Activated CD4-positive, alpha-beta T cell treated with anti-CD3 and anti-CD28 coated beads, Interleukin-2, amount 10 ng/mL, durations not matched to agents 7 days and 5 days (primary cell): Measurements from ENCODE around the gene SSBP3. TPM values are rescaled to one million over a fixed set of nuclear protein-coding genes. Genes with fewer than 3 reads are reported as not detected.

Source experiments
- CTCF ChIA-PET: fragments of 350-600 bp; sonication (Branson Sonifier 250); formaldehyde crosslinking; loops from one replicate; lab custom pipeline; 2021; ENCODE audit warnings: antibody characterized with exemption; lab: Charles Lee
- POLR2A ChIA-PET: fragments of 350-600 bp; sonication (Branson Sonifier 250); formaldehyde crosslinking; loops from one replicate; lab custom pipeline; 2021; ENCODE audit warnings: antibody characterized with exemption; lab: Charles Lee
- DNase-seq: peaks from one replicate; pipeline ENCODE4 v3.0.0-alpha.2; 2020
- H3K27ac Mint-ChIP-seq: one replicate; pipeline ENCODE4 v1.8.0; 2021; ENCODE audit warnings: mild to moderate bottlenecking, moderate library complexity, mixed read lengths
- H3K27me3 Mint-ChIP-seq: one replicate; pipeline ENCODE4 v1.8.0; 2021; ENCODE audit warnings: mixed read lengths
- H3K36me3 Mint-ChIP-seq: one replicate; pipeline ENCODE4 v1.8.0; 2021; ENCODE audit warnings: low read depth, mixed read lengths
- H3K4me1 Mint-ChIP-seq: one replicate; pipeline ENCODE4 v1.8.0; 2021; ENCODE audit warnings: mixed read lengths
- H3K4me3 Mint-ChIP-seq: one replicate; pipeline ENCODE4 v1.8.0; 2021; ENCODE audit warnings: mild to moderate bottlenecking, moderate library complexity, mixed read lengths
- H3K9me3 Mint-ChIP-seq: one replicate; pipeline ENCODE4 v1.8.0; 2021; ENCODE audit warnings: mixed read lengths
- total RNA-seq, 2 experiments: library from RNA; stranded (reverse); gene quantifications; one replicate each; pipeline ENCODE4 v1.2.3, GENCODE V29; 2021

The SSBP3 gene
- total RNA-seq, 2 experiments from 2014 or later: 93.4 to 127 TPM

- H3K27ac Mint-ChIP-seq: no peak overlapping the region
- H3K27me3 Mint-ChIP-seq: no peaks in the 10 kb centered on the region
- ChIA-PET CTCF (interaction anchor here (0.6 to 1.4 kb wide), 3 partner anchors 8 to 389 kb away, joined by 3 to 4 read pairs (median 4); no protein-coding TSS in a partner anchor), POLR2A (no interaction called here)
- H3K36me3 Mint-ChIP-seq: peaks cover 39% of the 10 kb centered on the region
- H3K4me1 Mint-ChIP-seq: peaks cover 26% of the 10 kb centered on the region
- H3K4me3 Mint-ChIP-seq: no peak overlapping the region
- DNase-seq: no peak
- H3K9me3 Mint-ChIP-seq: no peaks in the 10 kb centered on the region
These were observed 20.5 kb downstream of the SSBP3 start for GRCh38 chr1:54385727-54386022.

DNA sequence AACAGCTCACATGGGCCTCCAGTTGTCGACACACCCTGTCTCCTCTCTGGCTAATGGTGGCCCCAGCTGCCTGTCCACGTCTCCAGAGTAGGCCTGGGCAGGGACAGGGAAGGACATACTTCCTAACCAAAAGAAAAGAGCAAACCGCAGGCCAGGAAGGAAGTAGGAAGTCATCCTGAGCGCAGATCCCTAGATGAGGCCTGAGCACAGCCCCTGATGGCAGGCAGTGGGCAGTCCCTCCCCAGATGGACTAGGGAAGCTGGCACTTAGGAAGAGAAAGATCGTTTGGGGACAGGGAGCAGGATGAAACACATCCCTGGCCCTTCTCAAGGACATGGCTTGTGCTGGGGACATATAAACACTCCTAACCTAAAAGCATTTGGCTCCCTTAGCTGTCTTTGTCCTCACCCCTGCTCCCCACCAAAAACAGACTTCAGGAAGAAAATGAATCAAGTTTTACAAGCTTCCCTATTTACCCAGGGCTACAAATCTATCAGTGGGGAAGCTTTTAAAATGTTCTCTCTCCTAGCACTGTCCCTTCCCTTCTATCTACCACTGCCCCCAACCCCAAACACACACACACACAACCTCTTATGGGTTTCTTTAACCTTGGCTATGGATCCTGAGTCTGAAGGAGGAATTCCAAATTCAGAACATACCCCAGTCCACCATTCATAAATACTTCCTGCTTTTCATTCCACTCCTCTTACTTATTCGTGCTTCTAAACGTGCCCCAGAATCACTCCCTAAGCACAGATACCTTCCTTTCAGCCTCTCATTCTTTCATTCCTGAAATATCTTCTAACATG is 21.1 kb downstream of the SSBP3 start:
- Mint-ChIP-seq H3K27me3 (no peaks in the 10 kb centered on the region), H3K4me3 (no peak overlapping the region), H3K27ac (peak overlapping the region; percentile 15), H3K9me3 (no peaks in the 10 kb centered on the region), H3K4me1 (peaks cover 27% of the 10 kb centered on the region), H3K36me3 (peaks cover 35% of the 10 kb centered on the region)
- CTCF ChIA-PET: interaction anchor here (1.3 to 1.4 kb wide), 2 partner anchors 9 to 104 kb away, joined by 4 read pairs; no protein-coding TSS in a partner anchor
- no peak for DNase-seq
- POLR2A ChIA-PET: no interaction called here

DNA sequence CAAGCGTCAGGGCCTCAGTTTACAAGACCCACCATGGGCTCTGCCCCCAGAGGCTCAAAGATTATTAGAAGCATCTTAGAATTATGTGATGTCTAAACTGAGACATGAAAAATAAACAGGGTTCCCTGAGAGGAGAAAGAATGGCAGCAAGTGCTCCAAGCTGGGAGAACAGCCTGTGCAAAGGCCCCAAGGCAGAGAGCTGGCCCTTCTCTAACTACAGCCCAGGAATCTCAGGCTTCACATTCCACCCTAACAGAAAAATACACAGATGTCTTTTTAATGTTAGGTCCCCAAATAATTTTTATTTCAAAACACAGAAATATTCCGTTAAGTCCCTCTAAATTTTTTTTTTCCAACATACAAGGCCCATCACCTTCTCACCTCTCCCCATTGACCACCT is 21.7 kb downstream of the SSBP3 start:
- Mint-ChIP-seq H3K27me3 (no peaks in the 10 kb centered on the region), H3K9me3 (no peaks in the 10 kb centered on the region), H3K36me3 (peaks cover 34% of the 10 kb centered on the region), H3K4me3 (no peak overlapping the region), H3K27ac (no peak overlapping the region), H3K4me1 (peaks cover 28% of the 10 kb centered on the region)
- POLR2A ChIA-PET: no interaction called here
- CTCF ChIA-PET: interaction anchor here (1.3 to 1.4 kb wide), 2 partner anchors 10 to 105 kb away, joined by 4 read pairs; no protein-coding TSS in a partner anchor
- DNase-seq: no peak

- ChIA-PET CTCF (interaction anchor here (1.2 to 1.5 kb wide), 2 partner anchors 11 to 86 kb away, joined by 3 read pairs; no protein-coding TSS in a partner anchor), POLR2A (no interaction called here)
- Mint-ChIP-seq H3K27ac (peak overlapping the region; percentile 62), H3K4me1 (peaks cover 57% of the 10 kb centered on the region), H3K36me3 (peaks cover 44% of the 10 kb centered on the region), H3K27me3 (no peaks in the 10 kb centered on the region), H3K9me3 (no peaks in the 10 kb centered on the region), H3K4me3 (no peak overlapping the region)
- DNase-seq: no peak
These were observed 24.7 kb downstream of the SSBP3 start for GRCh38 chr1:54381524-54381923.

- H3K27me3 Mint-ChIP-seq: no peaks in the 10 kb centered on the region
- no peak overlapping the region for H3K4me3 Mint-ChIP-seq
- H3K4me1 Mint-ChIP-seq: peaks cover 61% of the 10 kb centered on the region
- DNase-seq: no peak
- POLR2A ChIA-PET: no interaction called here
- CTCF ChIA-PET: interaction anchor here (0.6 to 0.7 kb wide), 2 partner anchors 26 to 570 kb away, joined by 3 to 4 read pairs; partner anchors contain the start of gene SSBP3
- H3K36me3 Mint-ChIP-seq: peaks cover 39% of the 10 kb centered on the region
- H3K27ac Mint-ChIP-seq: no peak overlapping the region
- H3K9me3 Mint-ChIP-seq: no peaks in the 10 kb centered on the region
These were observed 25.8 kb downstream of the SSBP3 start for GRCh38 chr1:54380290-54380882.

DNA sequence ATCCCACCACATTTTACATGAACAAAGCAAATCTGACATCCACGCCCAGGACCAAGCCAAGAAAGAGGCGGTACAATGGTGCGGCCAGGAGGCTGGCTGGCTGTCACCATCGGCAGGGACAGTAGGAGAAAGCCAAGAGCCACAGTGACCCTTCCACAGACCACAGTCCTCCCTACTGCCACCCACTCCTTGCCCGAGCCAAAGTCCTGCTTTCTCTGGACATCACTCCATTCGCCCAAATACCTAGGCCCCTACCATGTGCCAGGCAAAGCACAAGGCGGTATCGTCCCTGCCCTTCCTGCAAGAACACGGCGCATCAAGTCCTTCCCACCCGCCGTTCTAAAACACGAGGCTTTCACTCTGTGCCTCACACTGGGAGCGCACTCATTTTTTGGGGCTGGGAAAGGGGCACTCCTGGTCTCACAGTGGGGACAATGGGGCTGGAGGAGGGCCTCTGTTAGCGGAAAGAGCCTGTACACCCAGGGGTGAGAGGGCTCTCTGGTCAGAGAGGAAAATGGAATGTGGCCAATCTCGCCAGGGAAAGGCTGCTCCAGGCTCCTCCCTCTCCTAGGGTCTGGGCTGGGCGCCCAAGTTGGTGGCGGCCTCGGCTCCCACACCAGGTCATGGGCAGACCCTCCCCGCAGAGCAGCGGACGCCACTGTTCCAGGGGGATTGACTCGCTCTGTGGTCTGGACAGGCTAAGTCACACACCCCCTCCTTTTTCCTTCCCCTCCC is 26.5 kb downstream of the SSBP3 start:
- CTCF ChIA-PET: no interaction called here
- POLR2A ChIA-PET: no interaction called here
- H3K4me1 Mint-ChIP-seq: peaks cover 59% of the 10 kb centered on the region
- no peak overlapping the region for H3K27ac Mint-ChIP-seq
- no peak for DNase-seq
- H3K9me3 Mint-ChIP-seq: no peaks in the 10 kb centered on the region
- peaks cover 35% of the 10 kb centered on the region for H3K36me3 Mint-ChIP-seq
- no peak overlapping the region for H3K4me3 Mint-ChIP-seq
- H3K27me3 Mint-ChIP-seq: no peaks in the 10 kb centered on the region

DNA sequence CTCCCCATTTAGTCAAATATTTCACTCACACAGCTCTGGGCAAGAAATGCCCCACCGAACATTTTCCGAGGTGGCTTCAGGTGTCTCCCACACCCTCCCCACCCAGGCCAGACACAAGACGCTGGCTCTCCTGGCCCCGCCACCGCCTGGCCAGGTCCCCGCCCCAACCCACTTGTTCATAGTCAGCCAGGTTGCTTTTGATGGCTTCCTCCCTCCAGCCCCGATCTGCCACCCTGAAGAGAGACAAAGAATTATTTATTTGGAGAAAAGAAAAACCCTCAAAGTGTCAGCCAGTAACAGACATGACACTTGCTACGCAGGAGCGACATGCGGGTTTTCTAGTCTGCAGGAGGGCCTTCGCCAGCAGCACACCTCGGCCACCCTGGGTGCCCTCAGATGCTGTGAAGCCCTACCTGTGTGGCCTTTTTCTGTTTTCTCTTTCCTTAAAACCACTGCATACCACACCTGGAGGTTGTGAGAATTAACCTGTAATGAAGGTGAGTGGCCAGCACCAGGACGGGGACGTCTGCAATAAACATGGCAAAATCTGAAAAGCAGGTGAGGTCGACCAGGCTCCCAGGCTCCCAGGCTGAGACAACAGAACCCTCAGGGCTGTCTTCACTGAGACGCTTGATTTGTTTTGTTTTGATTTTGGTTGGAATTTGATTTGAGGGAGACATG is 27.2 kb downstream of the SSBP3 start:
- POLR2A ChIA-PET: no interaction called here
- H3K4me3 Mint-ChIP-seq: no peak overlapping the region
- no peaks in the 10 kb centered on the region for H3K9me3 Mint-ChIP-seq
- H3K27me3 Mint-ChIP-seq: no peaks in the 10 kb centered on the region
- peaks cover 37% of the 10 kb centered on the region for H3K36me3 Mint-ChIP-seq
- no peak overlapping the region for H3K27ac Mint-ChIP-seq
- no peak for DNase-seq
- CTCF ChIA-PET: no interaction called here
- peaks cover 65% of the 10 kb centered on the region for H3K4me1 Mint-ChIP-seq

GRCh38 chr1:54378157-54378873 is 27.9 kb downstream of the SSBP3 start:
- no peak overlapping the region for H3K4me3 Mint-ChIP-seq
- peaks cover 34% of the 10 kb centered on the region for H3K36me3 Mint-ChIP-seq
- DNase-seq: no peak
- H3K27me3 Mint-ChIP-seq: no peaks in the 10 kb centered on the region
- H3K4me1 Mint-ChIP-seq: peaks cover 69% of the 10 kb centered on the region
- ChIA-PET CTCF (interaction anchor here (0.8 kb wide), 1 partner anchor 104 kb away, joined by 3 read pairs; no protein-coding TSS in a partner anchor), POLR2A (no interaction called here)
- H3K27ac Mint-ChIP-seq: peak overlapping the region; percentile 64
- no peaks in the 10 kb centered on the region for H3K9me3 Mint-ChIP-seq

GRCh38 chr1:54377040-54377691 is 29.0 kb downstream of the SSBP3 start:
- POLR2A ChIA-PET: no interaction called here
- Mint-ChIP-seq H3K27me3 (no peaks in the 10 kb centered on the region), H3K4me3 (no peak overlapping the region), H3K4me1 (peaks cover 78% of the 10 kb centered on the region), H3K27ac (no peak overlapping the region), H3K36me3 (peaks cover 33% of the 10 kb centered on the region), H3K9me3 (no peaks in the 10 kb centered on the region)
- CTCF ChIA-PET: interaction anchor here (0.8 kb wide), 1 partner anchor 105 kb away, joined by 3 read pairs; no protein-coding TSS in a partner anchor
- DNase-seq: no peak

GRCh38 chr1:54376430-54377039 is 29.7 kb downstream of the SSBP3 start:
- H3K27ac Mint-ChIP-seq: peak overlapping the region; percentile 2
- H3K4me3 Mint-ChIP-seq: no peak overlapping the region
- peaks cover 33% of the 10 kb centered on the region for H3K36me3 Mint-ChIP-seq
- peaks cover 82% of the 10 kb centered on the region for H3K4me1 Mint-ChIP-seq
- H3K9me3 Mint-ChIP-seq: no peaks in the 10 kb centered on the region
- POLR2A ChIA-PET: no interaction called here
- H3K27me3 Mint-ChIP-seq: no peaks in the 10 kb centered on the region
- peak; percentile 23 for DNase-seq
- CTCF ChIA-PET: no interaction called here

DNA sequence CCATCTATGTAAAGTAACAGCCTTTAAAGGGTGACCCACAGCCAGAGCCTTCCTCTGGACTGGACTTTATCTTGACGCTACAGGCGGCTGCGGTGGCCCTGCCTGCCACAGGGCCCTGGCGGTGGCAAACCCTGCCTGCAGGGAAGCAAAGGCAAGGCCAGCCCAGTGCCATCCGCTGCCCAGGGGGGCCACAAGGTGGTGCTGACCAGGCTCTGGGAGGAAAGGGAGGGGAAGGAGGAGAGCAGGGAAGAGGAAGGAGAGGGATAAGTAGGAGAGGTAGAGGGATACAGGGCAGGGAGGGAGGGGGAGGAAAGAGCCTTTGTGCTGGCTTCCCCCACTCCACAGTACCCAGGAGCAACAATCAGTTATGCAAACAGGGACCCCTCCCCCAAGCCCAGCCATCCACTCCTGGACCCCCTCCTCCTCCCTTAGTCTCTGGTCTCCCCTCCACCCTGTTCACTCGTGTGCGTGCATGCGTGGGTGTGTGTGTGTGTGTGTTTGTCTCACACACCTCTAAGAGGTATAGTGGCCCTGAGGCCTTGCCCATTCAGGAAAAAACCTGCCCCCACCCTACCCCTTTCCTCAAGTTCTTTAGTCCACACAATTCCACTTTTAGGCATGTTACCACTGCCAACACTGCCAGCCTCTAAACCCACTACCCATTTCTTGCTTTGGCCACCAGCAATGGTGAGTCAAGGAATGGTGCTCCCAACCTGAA is 30.3 kb downstream of the SSBP3 start:
- no peaks in the 10 kb centered on the region for H3K27me3 Mint-ChIP-seq
- peak overlapping the region; percentile 2 for H3K27ac Mint-ChIP-seq
- ChIA-PET CTCF (interaction anchor here (1.2 kb wide), 1 partner anchor 18 kb away, joined by 3 read pairs; no protein-coding TSS in a partner anchor), POLR2A (no interaction called here)
- no peaks in the 10 kb centered on the region for H3K9me3 Mint-ChIP-seq
- H3K36me3 Mint-ChIP-seq: peaks cover 28% of the 10 kb centered on the region
- H3K4me3 Mint-ChIP-seq: no peak overlapping the region
- H3K4me1 Mint-ChIP-seq: peaks cover 81% of the 10 kb centered on the region
- no peak for DNase-seq
